Hepatocyte (in vitro differentiated cells): ENCODE measurements around the gene SLC33A1. TPM values are rescaled to one million over a fixed set of nuclear protein-coding genes. Genes with fewer than 3 reads are reported as not detected.

Experiments
- DNase-seq: peaks from one replicate; pipeline ENCODE4 v3.0.0-alpha.2; 2016; ENCODE audit warnings: low spot score
- H2AFZ ChIP-seq: fragments of 200-600 bp; sonication (generic); 2 replicates; pipeline ENCODE4 v1.6.0; 2016; ENCODE audit warnings: antibody characterized with exemption, mild to moderate bottlenecking
- H3K27ac ChIP-seq: fragments of 200-600 bp; sonication (generic); 2 replicates; pipeline ENCODE4 v1.5.1; 2016; ENCODE audit warnings: mild to moderate bottlenecking
- H3K27me3 ChIP-seq: fragments of 200-600 bp; sonication (generic); 2 replicates; pipeline ENCODE4 v1.6.1; 2016
- H3K36me3 ChIP-seq: fragments of 200-600 bp; sonication (generic); replicated peaks from 2 replicates; pipeline ENCODE4 v1.5.1; 2016; ENCODE audit warnings: low read depth; ENCODE audit not compliant: insufficient read depth
- H3K4me1 ChIP-seq: fragments of 200-600 bp; sonication (generic); 2 replicates; pipeline ENCODE4 v1.5.1; 2016; ENCODE audit warnings: mild to moderate bottlenecking, moderate library complexity; ENCODE audit not compliant: insufficient read depth
- H3K4me2 ChIP-seq: fragments of 200-600 bp; sonication (generic); 2 replicates; pipeline ENCODE4 v1.6.0; 2016
- H3K4me3 ChIP-seq: fragments of 200-600 bp; sonication (generic); 2 replicates; pipeline ENCODE4 v1.5.1; 2016; ENCODE audit warnings: mild to moderate bottlenecking
- H3K79me2 ChIP-seq: fragments of 200-600 bp; sonication (generic); 2 replicates; pipeline ENCODE4 v1.6.0; 2017; ENCODE audit warnings: mild to moderate bottlenecking
- H3K9me2 ChIP-seq: fragments of 200-600 bp; sonication (generic); replicated peaks from 2 replicates; pipeline ENCODE4 v1.6.0; 2017; ENCODE audit warnings: mild to moderate bottlenecking; ENCODE audit not compliant: insufficient read depth
- H3K9me3 ChIP-seq: fragments of 200-600 bp; sonication (generic); 2 replicates; pipeline ENCODE4 v1.5.1; 2016; ENCODE audit warnings: low read depth, mild to moderate bottlenecking
- H4K20me1 ChIP-seq: fragments of 200-600 bp; sonication (generic); 2 replicates; pipeline ENCODE4 v1.6.0; 2016; ENCODE audit warnings: mild to moderate bottlenecking; ENCODE audit not compliant: insufficient read depth, poor library complexity, severe bottlenecking
- EZH2 ChIP-seq: fragments of 200-600 bp; sonication (generic); IDR thresholded peaks from 2 replicates; pipeline ENCODE4 v1.6.1; 2016; ENCODE audit warnings: antibody characterized with exemption, mild to moderate bottlenecking, borderline replicate concordance
- EZH2phosphoT487 ChIP-seq: fragments of 200-600 bp; sonication (generic); IDR thresholded peaks from one replicate; pipeline ENCODE4 v1.6.1; 2018; ENCODE audit warnings: antibody characterized with exemption, mild to moderate bottlenecking, low read depth, moderate library complexity; ENCODE audit not compliant: unreplicated experiment, severe bottlenecking
- WGBS: methylation state at CpG from one replicate; pipeline ENCODE4 v1.1.6; 2016; ENCODE audit warnings: low lambda C conversion rate; ENCODE audit errors: missing lambda C conversion rate; 5-methylcytosine and 5-hydroxymethylcytosine counted together
- polyA plus RNA-seq: library from polyadenylated mRNA; unstranded; fragments of >200 nt; fragmentation: Nextera tagmentation; extraction: Ambion mirVana; gene quantifications from 2 replicates; pipeline ENCODE4 v1.2.1, GENCODE V29; 2016
- total RNA-seq: library from RNA; depleted of rRNA; stranded (reverse); fragments of >200 nt; gene quantifications from 2 replicates; pipeline ENCODE4 v1.2.3, GENCODE V29; 2014
- TF ChIP-seq, protein P1 (sequence below): fragments of 200-600 bp; sonication (generic); IDR thresholded peaks from 2 replicates; pipeline ENCODE4 v1.5.1; 2016; ENCODE audit warnings: antibody characterized with exemption, mild to moderate bottlenecking; ENCODE audit not compliant: poor library complexity

The SLC33A1 gene
- total and polyA plus RNA-seq, 2 experiments from 2014 or later = 20.0 to 46.5 TPM

DNA sequence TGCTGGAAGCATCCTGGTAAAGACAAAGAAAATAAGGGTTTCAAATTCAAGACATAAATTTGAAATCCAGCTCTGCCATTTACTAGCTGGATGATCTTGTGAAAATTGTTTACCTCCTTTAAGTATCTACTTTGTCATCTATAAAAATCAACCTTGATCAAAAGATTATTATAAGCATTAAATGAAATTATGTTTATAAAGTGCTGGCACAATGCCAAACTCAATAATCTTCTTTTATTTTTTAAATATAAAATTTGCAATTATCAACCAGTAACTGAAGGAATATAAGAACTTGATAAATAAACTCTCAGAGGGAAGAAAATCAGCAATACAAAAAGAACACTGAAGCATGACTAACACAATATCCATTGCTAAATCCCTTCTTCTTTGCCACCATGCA lies 73.9 kb downstream of the SLC33A1 start:
- no peak overlapping the region for H3K4me3 ChIP-seq
- no peak overlapping the region for H3K4me2 ChIP-seq
- H3K36me3 ChIP-seq = no peaks in the 10 kb centered on the region
- H2AFZ ChIP-seq = no peak overlapping the region
- no peaks in the 10 kb centered on the region for H3K79me2 ChIP-seq
- no peak overlapping the region for H3K27ac ChIP-seq
- H4K20me1 ChIP-seq = no peaks in the 10 kb centered on the region
- no peaks in the 10 kb centered on the region for H3K27me3 ChIP-seq
- H3K9me3 ChIP-seq = peaks cover 5% of the 10 kb centered on the region
- H3K9me2 ChIP-seq = no peaks in the 10 kb centered on the region
- DNase-seq = no peak
- TF ChIP-seq EZH2phosphoT487 (no peak), EZH2 (no peak)
- TF ChIP-seq, protein P1, sequence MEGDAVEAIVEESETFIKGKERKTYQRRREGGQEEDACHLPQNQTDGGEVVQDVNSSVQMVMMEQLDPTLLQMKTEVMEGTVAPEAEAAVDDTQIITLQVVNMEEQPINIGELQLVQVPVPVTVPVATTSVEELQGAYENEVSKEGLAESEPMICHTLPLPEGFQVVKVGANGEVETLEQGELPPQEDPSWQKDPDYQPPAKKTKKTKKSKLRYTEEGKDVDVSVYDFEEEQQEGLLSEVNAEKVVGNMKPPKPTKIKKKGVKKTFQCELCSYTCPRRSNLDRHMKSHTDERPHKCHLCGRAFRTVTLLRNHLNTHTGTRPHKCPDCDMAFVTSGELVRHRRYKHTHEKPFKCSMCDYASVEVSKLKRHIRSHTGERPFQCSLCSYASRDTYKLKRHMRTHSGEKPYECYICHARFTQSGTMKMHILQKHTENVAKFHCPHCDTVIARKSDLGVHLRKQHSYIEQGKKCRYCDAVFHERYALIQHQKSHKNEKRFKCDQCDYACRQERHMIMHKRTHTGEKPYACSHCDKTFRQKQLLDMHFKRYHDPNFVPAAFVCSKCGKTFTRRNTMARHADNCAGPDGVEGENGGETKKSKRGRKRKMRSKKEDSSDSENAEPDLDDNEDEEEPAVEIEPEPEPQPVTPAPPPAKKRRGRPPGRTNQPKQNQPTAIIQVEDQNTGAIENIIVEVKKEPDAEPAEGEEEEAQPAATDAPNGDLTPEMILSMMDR = no peak
- H3K4me1 ChIP-seq = no peaks in the 10 kb centered on the region

DNA sequence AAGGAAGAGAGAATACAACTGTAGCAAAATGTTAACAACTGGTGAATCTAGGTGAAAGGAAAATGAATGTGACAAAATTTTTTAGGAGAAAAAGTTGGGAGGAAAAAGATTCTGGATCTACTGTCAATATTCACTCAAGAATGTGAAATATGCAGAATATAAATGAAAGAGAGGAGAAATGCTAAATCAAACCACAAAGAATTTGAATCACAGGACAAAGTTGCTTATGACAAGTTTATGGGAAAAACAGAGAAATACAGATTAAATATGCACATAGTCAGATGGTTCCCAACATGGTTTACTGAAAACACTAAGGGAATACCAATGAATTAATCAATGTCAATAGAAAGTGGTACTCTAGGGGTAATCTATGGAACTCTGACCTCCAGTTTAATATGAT lies 75.8 kb downstream of the SLC33A1 start:
- Histone ChIP-seq H3K27ac (no peak overlapping the region), H4K20me1 (no peaks in the 10 kb centered on the region), H3K4me1 (no peaks in the 10 kb centered on the region), H3K9me3 (peaks cover 5% of the 10 kb centered on the region), H3K9me2 (no peaks in the 10 kb centered on the region), H3K79me2 (no peaks in the 10 kb centered on the region), H2AFZ (no peak overlapping the region), H3K4me3 (no peak overlapping the region), H3K4me2 (no peak overlapping the region), H3K27me3 (no peaks in the 10 kb centered on the region), H3K36me3 (no peaks in the 10 kb centered on the region)
- no peak for DNase-seq
- TF ChIP-seq EZH2 (no peak), EZH2phosphoT487 (no peak)
- TF ChIP-seq, protein P1 = no peak

DNA sequence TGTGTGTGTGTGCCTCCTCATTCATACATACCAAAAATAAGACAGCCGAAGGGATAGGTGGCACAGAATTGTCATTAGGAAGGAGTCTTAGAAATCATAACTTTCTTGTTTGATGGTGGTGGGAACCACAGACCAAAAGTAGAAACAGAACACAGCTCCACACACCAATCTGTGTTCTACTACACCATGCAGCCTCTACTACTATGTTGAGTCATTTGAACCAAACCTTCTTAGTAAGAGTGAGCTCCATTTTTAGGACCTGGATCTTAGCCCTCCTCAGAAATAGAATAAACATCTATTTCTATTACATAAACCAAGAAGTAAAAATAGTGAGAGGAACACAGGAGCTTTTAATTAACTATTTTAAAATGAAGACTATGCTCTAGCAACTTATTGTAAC lies 81.4 kb downstream of the SLC33A1 start:
- DNase-seq = no peak
- no peak overlapping the region for H2AFZ ChIP-seq
- no peaks in the 10 kb centered on the region for H3K9me2 ChIP-seq
- no peak for TF ChIP-seq EZH2
- TF ChIP-seq, protein P1 = no peak
- TF ChIP-seq EZH2phosphoT487 = no peak
- H3K36me3 ChIP-seq = no peaks in the 10 kb centered on the region
- H3K79me2 ChIP-seq = no peaks in the 10 kb centered on the region
- H3K27me3 ChIP-seq = no peaks in the 10 kb centered on the region
- H3K27ac ChIP-seq = no peak overlapping the region
- H3K4me1 ChIP-seq = no peaks in the 10 kb centered on the region
- H4K20me1 ChIP-seq = no peaks in the 10 kb centered on the region
- H3K9me3 ChIP-seq = no peaks in the 10 kb centered on the region
- H3K4me3 ChIP-seq = no peak overlapping the region
- H3K4me2 ChIP-seq = no peak overlapping the region
- WGBS = 100% methylated on average over 1 of the region's 1 CpG

DNA sequence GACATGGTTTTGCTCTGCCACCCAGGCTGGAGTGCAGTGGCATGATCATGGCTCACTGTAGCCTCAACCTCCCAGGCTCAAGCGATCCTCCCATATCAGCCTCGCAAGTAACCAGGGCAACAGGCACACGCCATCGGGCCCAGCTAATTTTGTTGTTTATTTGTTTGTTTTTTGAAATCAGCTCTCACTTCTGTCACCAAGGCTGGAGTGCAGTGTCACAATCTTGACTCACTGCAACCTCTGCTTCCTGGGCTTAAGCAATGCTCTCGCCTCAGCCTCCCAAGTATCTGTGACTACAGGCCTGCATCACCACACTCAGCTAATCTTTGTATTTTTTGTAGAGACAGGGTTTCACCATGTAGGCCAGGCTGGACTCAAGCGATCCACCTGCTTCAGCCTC lies 83.1 kb downstream of the SLC33A1 start:
- Histone ChIP-seq H3K4me3 (no peak overlapping the region), H3K27me3 (no peaks in the 10 kb centered on the region), H3K4me1 (no peaks in the 10 kb centered on the region), H3K27ac (no peak overlapping the region), H2AFZ (no peak overlapping the region), H3K36me3 (no peaks in the 10 kb centered on the region), H3K4me2 (no peak overlapping the region), H3K79me2 (no peaks in the 10 kb centered on the region), H3K9me2 (no peaks in the 10 kb centered on the region), H3K9me3 (no peaks in the 10 kb centered on the region), H4K20me1 (no peaks in the 10 kb centered on the region)
- 97% methylated on average over 6 of the region's 6 CpGs for WGBS
- TF ChIP-seq EZH2phosphoT487 (no peak), EZH2 (no peak)
- TF ChIP-seq, protein P1 = no peak
- DNase-seq = no peak
